NT2/D1 (cell line): ENCODE results near the gene CLEC5A.
"Not testable (repeated sequence)": the region's sequence is repeated elsewhere in the genome, so short reads cannot be mapped to it uniquely, and the experiment has no call there.

Source experiments
- DNase-seq: peaks from one replicate; pipeline ENCODE4 v3.0.0-alpha.2; 2011; ENCODE audit warnings: low read depth, low spot score
- H3K27me3 ChIP-seq: 2 replicates; pipeline ENCODE4 v1.6.0; 2011; ENCODE audit warnings: mild to moderate bottlenecking; ENCODE audit not compliant: insufficient read length, insufficient read depth
- H3K36me3 ChIP-seq: 2 replicates; pipeline ENCODE4 v1.6.1; 2011; ENCODE audit warnings: mild to moderate bottlenecking, low read length, mixed read lengths; ENCODE audit not compliant: insufficient read depth, insufficient read length
- H3K4me1 ChIP-seq: 2 replicates; pipeline ENCODE4 v1.5.1; 2011; ENCODE audit not compliant: insufficient read depth, insufficient read length
- H3K4me3 ChIP-seq: 2 replicates; pipeline ENCODE4 v1.5.1; 2011; ENCODE audit warnings: low read depth; ENCODE audit not compliant: insufficient read length
- H3K9ac ChIP-seq: 2 replicates; pipeline ENCODE4 v1.6.0; 2011; ENCODE audit warnings: low read depth; ENCODE audit not compliant: insufficient read length
- H3K9me3 ChIP-seq: 2 replicates; pipeline ENCODE4 v1.5.1; 2011; ENCODE audit warnings: mild to moderate bottlenecking, low read length; ENCODE audit not compliant: insufficient read depth
- SUZ12 ChIP-seq: IDR thresholded peaks from 2 replicates; pipeline ENCODE4 v1.6.1; 2011; ENCODE audit not compliant: insufficient read length, insufficient read depth; ENCODE audit errors: extremely low read depth
- YY1 ChIP-seq: IDR thresholded peaks from 2 replicates; pipeline ENCODE4 v1.6.1; 2011; ENCODE audit not compliant: insufficient read length, insufficient read depth
- ZNF274 ChIP-seq: IDR thresholded peaks from 2 replicates; pipeline ENCODE4 v1.6.1; 2011; ENCODE audit warnings: mild to moderate bottlenecking, low read depth, low read length

Gene CLEC5A

GRCh38 chr7:141928146-141928844 is 18.5 kb downstream of the CLEC5A start:
- no peak overlapping the region for H3K9ac ChIP-seq
- no peak for DNase-seq
- TF ChIP-seq ZNF274, result no peak
- TF ChIP-seq SUZ12, result no peak
- TF ChIP-seq YY1, result no peak
- no peaks in the 10 kb centered on the region for H3K36me3 ChIP-seq
- H3K27me3 ChIP-seq, result no peaks in the 10 kb centered on the region
- no peak overlapping the region for H3K4me3 ChIP-seq
- H3K4me1 ChIP-seq, result no peaks in the 10 kb centered on the region
- no peaks in the 10 kb centered on the region for H3K9me3 ChIP-seq

GRCh38 chr7:141920281-141920680 is 26.5 kb downstream of the CLEC5A start:
- no peaks in the 10 kb centered on the region for H3K9me3 ChIP-seq
- H3K27me3 ChIP-seq, result no peaks in the 10 kb centered on the region
- no peaks in the 10 kb centered on the region for H3K36me3 ChIP-seq
- no peaks in the 10 kb centered on the region for H3K4me1 ChIP-seq
- no peak overlapping the region for H3K9ac ChIP-seq
- no peak for DNase-seq
- TF ChIP-seq SUZ12 (no peak), ZNF274 (no peak), YY1 (no peak)
- no peak overlapping the region for H3K4me3 ChIP-seq

DNA sequence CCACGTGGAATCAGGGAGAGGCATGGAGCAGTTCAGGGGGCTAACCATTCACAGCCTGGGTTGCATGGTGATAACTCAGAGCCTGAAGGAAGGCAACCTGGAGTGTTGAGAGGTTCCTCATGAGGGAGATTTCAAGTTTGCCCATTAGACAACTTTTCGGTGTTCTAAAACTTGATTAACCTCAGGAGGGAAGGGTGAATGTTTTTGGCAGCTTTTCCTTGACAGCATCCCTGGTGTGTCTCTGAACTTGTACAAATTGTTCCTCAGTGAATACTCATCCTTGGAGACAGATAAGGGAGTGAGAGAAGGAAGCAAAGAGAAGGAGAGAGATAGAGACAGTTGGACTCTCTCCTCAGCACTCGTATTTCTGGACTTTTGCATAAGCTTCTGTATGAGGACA is 30.7 kb downstream of the CLEC5A start, which contains the start of gene OR9A4:
Gene OR9A4, plus strand, starts transcription at position 301 of the 400 bp plus-strand sequence. CDS start 2,477 bp downstream, outside the sequence.
- no peak within 1 kb of the TSS for H3K4me3 ChIP-seq
- TF ChIP-seq SUZ12, result no peak
- TF ChIP-seq ZNF274, result no peak
- no peak for TF ChIP-seq YY1
- no peaks in the 10 kb centered on the region for H3K27me3 ChIP-seq
- no peaks in the 10 kb centered on the region for H3K9me3 ChIP-seq
- H3K9ac ChIP-seq, result no peak within 1 kb of the TSS
- DNase-seq, result no peak
- H3K4me1 ChIP-seq, result no peaks in the 10 kb centered on the region
- no peaks in the 10 kb centered on the region for H3K36me3 ChIP-seq

DNA sequence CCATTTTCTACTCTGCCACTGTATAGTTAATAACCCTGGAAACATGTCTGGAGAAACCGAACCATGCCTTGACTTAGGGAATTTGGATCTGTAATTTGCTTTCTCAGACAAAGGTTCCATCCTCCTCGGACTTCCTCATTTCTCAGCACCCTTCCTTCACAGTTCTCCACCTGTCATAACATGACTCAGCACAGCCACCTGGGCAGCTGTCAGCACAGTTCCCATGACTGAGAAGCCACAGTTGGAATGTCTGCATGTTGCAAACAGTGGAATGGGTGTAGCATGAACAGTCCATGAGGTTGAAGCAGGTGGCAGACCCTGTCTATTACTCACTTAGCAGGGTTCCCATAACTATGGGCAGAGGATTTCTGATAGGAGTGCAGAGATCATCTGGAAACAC is 31.2 kb downstream of the CLEC5A start:
- H3K9ac ChIP-seq, result no peak overlapping the region
- H3K36me3 ChIP-seq, result no peaks in the 10 kb centered on the region
- H3K9me3 ChIP-seq, result no peaks in the 10 kb centered on the region
- H3K4me3 ChIP-seq, result no peak overlapping the region
- no peak for DNase-seq
- no peaks in the 10 kb centered on the region for H3K27me3 ChIP-seq
- no peaks in the 10 kb centered on the region for H3K4me1 ChIP-seq
- no peak for TF ChIP-seq SUZ12
- TF ChIP-seq YY1, result no peak
- no peak for TF ChIP-seq ZNF274

DNA sequence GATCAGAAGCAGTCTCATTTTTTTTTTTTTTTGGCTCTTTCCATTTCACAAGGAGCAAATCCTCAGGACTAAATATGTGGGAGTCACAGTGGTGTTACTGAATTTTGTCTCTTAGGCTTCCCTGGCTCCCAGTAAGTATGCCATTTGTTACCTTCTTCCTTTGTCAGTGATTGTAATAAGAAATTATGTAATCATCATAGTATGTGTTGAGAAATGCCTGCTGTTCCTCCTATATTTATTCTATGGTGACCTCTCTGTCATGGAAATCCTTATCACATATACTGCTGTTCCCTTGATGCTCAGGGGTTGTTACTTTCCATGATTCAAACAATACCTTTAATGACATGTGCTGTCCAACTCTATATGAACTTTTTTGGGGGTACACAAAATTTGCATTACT is 35.4 kb downstream of the CLEC5A start:
- no peaks in the 10 kb centered on the region for H3K36me3 ChIP-seq
- no peak for TF ChIP-seq YY1
- TF ChIP-seq ZNF274, result no peak
- no peak for TF ChIP-seq SUZ12
- H3K4me1 ChIP-seq, result no peaks in the 10 kb centered on the region
- no peak overlapping the region for H3K9ac ChIP-seq
- DNase-seq, result no peak
- no peaks in the 10 kb centered on the region for H3K27me3 ChIP-seq
- H3K9me3 ChIP-seq, result no peaks in the 10 kb centered on the region
- H3K4me3 ChIP-seq, result no peak overlapping the region

- no peak overlapping the region for H3K4me3 ChIP-seq
- TF ChIP-seq YY1 (no peak), SUZ12 (no peak), ZNF274 (no peak)
- H3K36me3 ChIP-seq, result no peaks in the 10 kb centered on the region
- no peak for DNase-seq
- no peaks in the 10 kb centered on the region for H3K27me3 ChIP-seq
- H3K9me3 ChIP-seq, result no peaks in the 10 kb centered on the region
- no peaks in the 10 kb centered on the region for H3K4me1 ChIP-seq
- no peak overlapping the region for H3K9ac ChIP-seq
Measured at GRCh38 chr7:141906285-141906684, 40.5 kb downstream of the CLEC5A start.

DNA sequence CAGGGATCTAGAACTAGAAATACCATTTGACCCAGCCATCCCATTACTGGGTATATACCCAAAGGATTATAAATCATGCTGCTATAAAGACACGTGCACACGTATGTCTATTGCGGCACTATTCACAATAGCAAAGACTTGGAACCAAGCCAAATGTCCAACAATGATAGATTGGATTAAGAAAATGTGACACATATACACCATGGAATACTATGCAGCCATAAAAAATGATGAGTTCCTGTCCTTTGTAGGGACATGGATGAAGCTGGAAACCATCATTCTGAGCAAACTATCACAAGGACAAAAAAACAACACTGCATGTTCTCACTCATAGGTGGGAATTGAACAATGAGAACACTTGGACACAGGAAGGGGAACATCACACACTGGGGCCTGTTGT is 47.4 kb downstream of the CLEC5A start:
- H3K36me3 ChIP-seq, DNase-seq, H3K4me1 ChIP-seq, H3K9ac ChIP-seq, H3K4me3 ChIP-seq, H3K9me3 ChIP-seq, H3K27me3 ChIP-seq: not testable (repeated sequence)

DNA sequence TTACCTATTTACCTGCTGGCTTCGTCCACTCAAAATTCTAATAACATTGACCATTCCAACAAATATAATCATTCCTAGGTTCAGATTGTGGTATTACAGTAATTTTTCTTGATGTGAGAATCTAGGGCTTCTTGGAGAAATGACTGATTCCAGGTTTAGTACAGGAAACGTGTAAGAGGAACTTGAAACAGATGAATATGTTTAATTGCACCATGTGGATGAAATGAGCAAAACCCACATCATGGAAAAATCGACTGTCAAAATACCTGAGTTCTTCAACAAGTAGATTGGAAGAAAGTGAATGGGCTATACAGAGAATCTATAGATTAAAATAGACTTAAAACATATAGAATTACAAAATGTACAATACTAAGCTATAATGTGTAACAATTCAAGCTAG is 55.4 kb downstream of the CLEC5A start:
- Histone ChIP-seq H3K4me3 (no peak overlapping the region), H3K27me3 (no peaks in the 10 kb centered on the region), H3K9me3 (no peaks in the 10 kb centered on the region), H3K4me1 (no peaks in the 10 kb centered on the region), H3K9ac (no peak overlapping the region), H3K36me3 (no peaks in the 10 kb centered on the region)
- no peak for TF ChIP-seq YY1
- no peak for TF ChIP-seq ZNF274
- TF ChIP-seq SUZ12, result no peak
- no peak for DNase-seq
